ENCODE data around the gene RAB5A. TPM values are rescaled to one million over a fixed set of nuclear protein-coding genes. Genes with fewer than 3 reads are reported as not detected.
A peak's percentile ranks its signal among the peaks of the same experiment; 100 is the strongest.
"Not testable (repeated sequence)": the region's sequence is repeated elsewhere in the genome, so short reads cannot be mapped to it uniquely, and the experiment has no call there.

Gene RAB5A
- polyA plus RNA-seq, 6 donors from 2014 or later: 22.6 to 42.0 (median 35.5) TPM

DNA sequence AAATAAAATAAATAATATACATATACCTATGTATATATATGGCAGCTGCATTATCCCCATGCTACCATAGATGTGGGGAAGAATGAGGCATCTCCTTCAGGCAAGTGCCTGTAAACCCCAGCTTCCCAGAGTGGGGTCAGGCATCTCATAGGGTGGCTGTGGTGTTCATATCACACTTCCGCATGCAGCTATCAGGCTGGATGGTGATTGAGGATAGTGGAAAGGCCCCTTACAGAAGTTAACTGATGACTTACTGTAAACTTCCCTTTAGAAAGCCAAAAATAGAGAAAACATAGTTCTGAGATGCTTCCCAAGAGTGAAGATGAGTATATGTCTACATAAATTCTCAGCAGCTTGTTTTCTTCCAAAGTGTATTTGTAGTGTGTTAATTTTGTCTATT lies 68.6 kb downstream of the RAB5A start:
- Mint-ChIP-seq H3K27ac (no peak overlapping the region), H3K4me1 (no peaks in the 10 kb centered on the region), H3K27me3 (no peaks in the 10 kb centered on the region), H3K36me3 (no peaks in the 10 kb centered on the region), H3K4me3 (no peak overlapping the region), H3K9me3 (no peaks in the 10 kb centered on the region)
- ATAC-seq (ENCODE audit: low read depth in 2 of 2) (no peak), DNase-seq (no peak)

DNA sequence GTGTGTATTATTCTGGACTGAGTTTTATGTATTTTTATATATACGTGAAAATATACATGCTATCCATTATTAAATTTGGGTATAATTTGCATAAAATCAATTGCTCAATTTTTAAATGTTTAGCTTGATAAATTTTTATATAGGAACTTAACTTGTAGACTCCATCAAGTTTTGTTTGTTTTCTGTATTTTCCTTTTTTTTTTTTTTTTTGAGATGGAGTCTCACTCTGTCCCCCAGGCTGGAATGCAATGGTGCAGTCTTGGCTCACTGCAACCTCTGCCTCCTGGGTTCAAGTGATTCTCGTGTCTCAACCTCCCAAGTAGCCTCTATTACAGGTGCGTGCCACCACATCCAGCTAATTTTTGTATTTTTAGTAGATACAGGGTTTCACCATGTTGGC lies 69.2 kb downstream of the RAB5A start:
- not testable (repeated sequence) for H3K9me3 Mint-ChIP-seq; ATAC-seq (ENCODE audit: low read depth in 2 of 2); H3K36me3 Mint-ChIP-seq; DNase-seq; H3K4me3 Mint-ChIP-seq; H3K27me3 Mint-ChIP-seq; H3K27ac Mint-ChIP-seq; H3K4me1 Mint-ChIP-seq

DNA sequence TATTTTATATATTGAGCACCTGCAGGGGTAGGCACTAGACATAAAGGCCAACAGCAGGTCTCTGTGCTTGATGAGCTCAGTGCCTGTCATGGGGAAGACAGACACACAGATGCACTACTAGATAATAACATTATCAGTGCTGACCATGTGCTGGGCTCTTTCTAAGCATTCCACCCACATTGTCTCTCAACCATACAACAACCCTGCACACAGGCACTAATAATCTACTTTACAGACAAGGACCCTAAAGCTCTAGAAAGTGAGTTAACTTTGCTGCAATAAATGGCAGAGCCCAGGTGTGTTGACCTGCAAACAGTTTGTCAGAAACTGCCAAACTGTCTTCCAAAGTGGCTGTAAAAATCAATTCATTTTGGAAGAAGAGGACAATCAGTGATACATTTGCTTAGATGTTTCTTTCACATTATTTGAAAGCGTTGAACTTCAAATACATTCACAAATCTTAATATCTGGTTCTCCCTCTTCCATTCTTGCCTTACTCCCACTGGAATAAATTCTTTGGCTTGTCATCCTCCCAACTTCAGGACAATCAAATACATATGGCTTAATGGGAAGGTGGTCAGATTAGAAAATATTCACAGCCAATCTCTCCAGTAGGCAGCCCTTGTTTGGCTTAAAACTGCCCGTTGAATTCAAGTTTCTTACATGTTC lies 76.2 kb downstream of the RAB5A start:
- H3K9me3 Mint-ChIP-seq: no peaks in the 10 kb centered on the region
- ATAC-seq (ENCODE audit: low read depth in 2 of 2) (no peak), DNase-seq (no peak)
- peak overlapping the region in 4 of 6 donors; percentile 18 to 92 (median 63) for H3K27ac Mint-ChIP-seq
- peaks cover 10 to 11% (median 11%) of the 10 kb centered on the region in 3 donors for H3K4me1 Mint-ChIP-seq
- no peaks in the 10 kb centered on the region for H3K36me3 Mint-ChIP-seq
- no peak overlapping the region for H3K4me3 Mint-ChIP-seq
- no peaks in the 10 kb centered on the region for H3K27me3 Mint-ChIP-seq

DNA sequence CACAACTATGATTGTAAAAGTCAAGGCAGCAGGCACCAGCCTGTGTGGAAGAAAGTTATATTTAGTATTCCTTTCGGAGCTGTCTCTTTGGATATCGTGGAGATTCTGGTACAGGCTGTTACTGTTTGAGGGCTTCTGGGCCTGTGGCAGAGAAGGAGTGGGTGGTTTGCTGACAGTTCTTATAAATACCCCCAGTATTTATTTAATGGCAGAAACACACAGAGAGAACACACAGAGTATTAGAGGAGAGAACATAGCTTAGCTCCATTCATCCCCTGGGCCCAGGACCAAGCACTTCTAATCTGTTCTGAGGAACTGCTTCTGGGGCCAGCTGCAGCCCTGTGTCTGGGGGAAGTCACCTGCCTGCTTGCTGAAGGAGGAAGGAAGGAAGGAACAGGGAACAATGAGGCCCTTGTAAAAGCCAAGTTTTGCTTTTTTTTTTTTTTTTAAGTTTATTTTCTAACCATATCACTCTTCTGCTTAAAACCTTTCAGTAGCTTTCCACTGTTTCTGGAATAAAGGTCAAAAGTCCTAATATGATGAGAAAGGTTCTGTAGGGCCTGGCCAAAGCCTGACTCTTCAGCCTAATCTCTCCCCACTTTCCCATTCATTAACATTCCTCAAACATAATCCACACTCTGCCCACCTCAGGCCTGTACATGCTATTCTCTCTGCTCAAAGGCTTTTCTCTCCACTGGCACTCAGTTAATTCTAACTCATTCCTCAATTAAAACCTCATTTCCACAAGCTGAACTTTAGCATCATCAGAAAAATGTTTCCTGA lies 76.9 kb downstream of the RAB5A start:
- ATAC-seq (ENCODE audit: low read depth in 2 of 2): peak; percentile 70 to 83
- peak overlapping the region in 5 of 6 donors; percentile 12 to 92 (median 67) for H3K27ac Mint-ChIP-seq
- H3K9me3 Mint-ChIP-seq: no peaks in the 10 kb centered on the region
- H3K4me3 Mint-ChIP-seq: no peak overlapping the region
- peaks cover 10 to 11% (median 11%) of the 10 kb centered on the region in 3 donors for H3K4me1 Mint-ChIP-seq
- H3K36me3 Mint-ChIP-seq: no peaks in the 10 kb centered on the region
- DNase-seq: peak; percentile 7
- no peaks in the 10 kb centered on the region for H3K27me3 Mint-ChIP-seq

DNA sequence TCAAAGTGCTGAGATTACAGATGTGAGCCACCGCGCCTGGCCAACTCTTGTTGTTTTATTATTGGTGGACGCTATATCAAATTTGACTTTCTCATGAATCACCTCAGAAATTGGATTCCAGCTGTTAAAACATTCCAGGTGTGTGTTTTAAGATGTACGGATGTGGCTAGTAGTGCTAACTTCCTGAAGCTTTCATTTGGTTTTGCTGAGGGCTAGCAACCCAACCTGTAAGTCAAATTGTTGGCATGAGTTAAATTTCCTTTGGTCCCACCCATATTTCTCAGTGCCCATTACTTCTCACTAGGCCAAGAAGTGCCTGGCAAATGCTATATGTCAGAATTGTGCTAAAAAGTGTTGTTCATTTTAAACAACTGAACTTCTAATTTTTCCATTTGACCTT lies 80.2 kb downstream of the RAB5A start:
- DNase-seq (no peak), ATAC-seq (ENCODE audit: low read depth in 2 of 2) (no peak)
- Mint-ChIP-seq H3K4me3 (no peak overlapping the region), H3K36me3 (no peaks in the 10 kb centered on the region), H3K27me3 (no peaks in the 10 kb centered on the region), H3K9me3 (no peaks in the 10 kb centered on the region), H3K4me1 (peaks cover 10 to 11% (median 11%) of the 10 kb centered on the region in 3 donors), H3K27ac (no peak overlapping the region)

DNA sequence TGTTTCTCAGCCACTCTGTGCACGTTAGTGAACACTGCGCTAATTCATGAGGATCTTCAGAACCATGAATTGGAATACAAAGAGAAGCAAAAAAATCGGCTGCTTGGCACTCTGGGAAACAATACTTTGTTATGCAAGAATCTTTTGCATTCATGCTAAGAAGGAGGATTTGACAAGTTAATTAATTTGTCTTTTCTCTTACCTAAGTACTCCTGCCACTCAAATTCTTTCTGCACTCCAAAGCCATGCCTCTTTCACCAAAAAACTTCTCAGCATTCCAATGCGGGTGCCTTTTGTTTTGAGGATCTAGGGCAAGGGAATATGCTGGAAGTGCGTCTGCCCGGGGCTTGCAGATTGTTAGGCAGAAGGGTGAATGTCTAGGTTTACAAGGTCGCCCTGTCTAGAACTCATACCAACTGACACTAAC lies 82.0 kb downstream of the RAB5A start:
- H3K4me3 Mint-ChIP-seq: no peak overlapping the region
- no peaks in the 10 kb centered on the region for H3K27me3 Mint-ChIP-seq
- H3K9me3 Mint-ChIP-seq: no peaks in the 10 kb centered on the region
- no peaks in the 10 kb centered on the region for H3K36me3 Mint-ChIP-seq
- DNase-seq (no peak), ATAC-seq (ENCODE audit: low read depth in 2 of 2) (no peak)
- H3K27ac Mint-ChIP-seq: no peak overlapping the region
- peaks cover 3 to 6% (median 5%) of the 10 kb centered on the region in 3 donors for H3K4me1 Mint-ChIP-seq

DNA sequence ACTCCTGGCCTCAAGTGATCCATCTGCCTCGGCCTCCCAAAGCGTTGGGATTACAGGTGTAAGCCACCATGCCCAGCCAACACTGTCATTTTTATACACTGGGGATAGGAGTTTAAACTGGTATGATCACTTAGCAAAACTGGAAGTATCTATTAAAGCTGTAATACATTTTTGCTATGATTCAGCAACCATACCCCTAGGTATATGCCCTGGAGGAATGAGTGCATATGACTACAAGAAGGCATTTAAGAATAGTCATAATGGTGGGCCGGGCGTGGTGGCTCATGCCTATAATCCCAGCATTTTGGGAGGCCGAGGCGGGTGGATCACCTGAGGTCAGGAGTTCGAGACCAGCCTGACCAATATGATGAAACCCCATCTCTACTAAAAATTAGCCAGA lies 85.0 kb downstream of the RAB5A start:
- H3K27ac Mint-ChIP-seq; H3K4me3 Mint-ChIP-seq; H3K4me1 Mint-ChIP-seq; ATAC-seq (ENCODE audit: low read depth in 2 of 2); H3K9me3 Mint-ChIP-seq; H3K27me3 Mint-ChIP-seq; H3K36me3 Mint-ChIP-seq; DNase-seq: not testable (repeated sequence)

Other genes starting within 250 kb of the RAB5A start
- gene EFHB, start 12.9 kb upstream of the RAB5A start, polyA plus RNA-seq (ENCODE audit: low read depth in 6 of 6): 1 to 10 TPM in 2 of 6 donors, under 1 TPM in 2, not detected in 2; 0.74 to 2.5 (median 1.4) TPM
- 1 to 10 TPM in 3 of 6 donors, under 1 TPM in 2, not detected in 1; 0.71 to 1.1 (median 1.0) TPM for gene PP2D1, start 65.2 kb downstream of the RAB5A start, polyA plus RNA-seq (ENCODE audit: low read depth in 6 of 6)
- gene KAT2B, start 93.3 kb downstream of the RAB5A start, polyA plus RNA-seq (ENCODE audit: low read depth in 6 of 6): 1 to 10 TPM; 3.5 to 9.2 (median 4.9) TPM
- gene SGO1, start 239.1 kb downstream of the RAB5A start, polyA plus RNA-seq (ENCODE audit: low read depth in 6 of 6): 10 to 100 TPM; 10.1 to 19.8 (median 12.1) TPM